Neural progenitor cell (in vitro differentiated cells): ENCODE measurements around the gene KLHL7.

Experiments
- CTCF ChIP-seq: fragments of 200-600 bp; sonication (generic); IDR thresholded peaks from 2 replicates; pipeline ENCODE4 v1.5.1; 2017; ENCODE audit warnings: antibody characterized with exemption, mild to moderate bottlenecking
- EZH2 ChIP-seq: fragments of 200-600 bp; sonication (generic); IDR thresholded peaks from 2 replicates; pipeline ENCODE4 v1.6.1; 2017; ENCODE audit warnings: antibody characterized with exemption, mild to moderate bottlenecking, moderate library complexity
- EZH2phosphoT487 ChIP-seq: fragments of 200-600 bp; sonication (generic); IDR thresholded peaks from 2 replicates; pipeline ENCODE4 v1.6.1; 2017; ENCODE audit warnings: antibody characterized with exemption

DNA sequence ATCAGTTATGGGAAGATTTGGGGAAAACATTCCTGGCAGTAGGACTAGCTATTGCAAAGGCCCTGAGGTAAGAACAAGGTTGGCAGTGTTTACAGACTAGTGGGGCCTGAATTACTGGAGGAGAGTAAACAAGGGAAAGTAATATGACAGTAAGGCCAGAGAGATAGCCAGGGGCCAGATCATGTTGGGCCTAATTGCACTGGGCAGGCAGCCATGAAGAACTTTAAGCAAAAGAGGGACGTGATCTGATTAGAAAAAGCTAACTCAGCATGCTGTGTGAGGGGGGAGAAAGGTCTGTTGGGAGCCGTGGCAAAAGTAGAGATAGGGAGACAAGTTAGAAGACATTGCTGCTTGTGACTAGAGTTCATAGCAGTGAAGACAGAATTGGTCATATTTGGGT lies 85.4 kb downstream of the KLHL7 start:
- TF ChIP-seq EZH2 (no peak), CTCF (no peak), EZH2phosphoT487 (no peak)
